HG03175 (cell line): ENCODE measurements around the gene PDIA3.
"Not testable (repeated sequence)": the region's sequence is repeated elsewhere in the genome, so short reads cannot be mapped to it uniquely, and the experiment has no call there.

Experiments
- ATAC-seq: cut with Tn5 transposase; IDR thresholded peaks from one replicate; pipeline ENCODE4 v1.9.1; 2021; ENCODE audit warnings: mild to moderate bottlenecking, moderate library complexity; ENCODE audit not compliant: unreplicated experiment

The PDIA3 gene

DNA sequence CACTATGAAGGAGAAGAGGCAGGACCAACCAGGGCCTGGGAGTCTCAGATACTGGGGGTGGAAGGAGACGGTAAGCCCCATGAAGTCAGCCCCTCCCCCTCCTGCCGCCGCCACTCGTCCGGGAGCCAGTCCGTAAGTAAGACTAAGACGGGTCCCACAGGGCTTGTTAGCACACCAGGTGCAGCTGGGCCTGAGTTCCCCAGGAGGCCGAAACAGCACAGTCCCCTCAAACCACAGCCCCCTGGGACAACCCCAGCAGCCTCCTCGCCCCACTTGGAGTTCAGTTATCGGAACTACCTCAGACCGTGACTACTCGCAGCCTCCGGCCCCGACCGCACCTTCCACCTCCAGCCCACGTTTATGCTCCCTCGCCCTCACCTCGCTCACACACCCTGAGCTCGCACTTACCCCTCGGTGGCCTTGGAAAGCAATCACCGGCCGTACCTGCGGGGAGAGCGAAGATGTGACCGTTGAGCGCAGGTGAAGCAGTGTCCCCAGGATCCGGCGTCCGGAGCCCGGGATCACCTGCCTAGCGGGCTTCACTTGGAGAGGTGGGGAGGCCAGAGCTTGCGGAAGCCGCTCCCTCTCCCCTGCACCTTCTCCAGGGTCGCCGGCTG lies 30.0 kb downstream of the PDIA3 start:
- peak; percentile 57 for ATAC-seq

DNA sequence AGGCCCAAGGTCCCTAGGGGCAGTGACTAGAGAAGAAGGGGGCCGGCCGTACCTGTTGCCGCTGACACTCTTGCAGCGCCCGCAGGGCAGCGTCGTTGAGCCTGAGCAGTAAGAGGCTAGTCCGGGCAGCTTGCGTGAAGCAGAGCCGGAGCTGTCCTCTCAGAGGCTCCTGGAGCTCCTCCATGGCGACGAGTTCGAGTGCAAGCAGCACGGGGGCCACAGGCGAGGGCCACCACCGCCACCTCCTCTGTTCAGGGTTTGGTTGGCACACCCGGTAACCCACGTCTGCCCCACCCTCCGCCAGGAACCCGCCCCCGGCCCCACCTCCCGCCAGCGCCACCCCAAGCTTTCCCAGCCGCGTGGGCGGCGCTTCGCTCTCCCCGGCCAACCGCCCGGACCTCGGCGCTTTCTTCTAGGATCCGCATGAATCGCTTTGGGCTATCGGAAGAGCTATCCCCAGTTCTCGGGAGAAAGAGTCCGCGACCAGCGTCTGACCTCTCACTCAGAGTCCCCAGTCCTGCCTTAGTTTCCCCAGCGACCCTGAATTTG lies 30.6 kb downstream of the PDIA3 start, which contains the start of gene ELL3:
ELL3 (minus strand) TSS at position 249 of the 549 bp plus-strand sequence; CDS start at position 184, 65 bp downstream.
- ATAC-seq = peak; percentile 40

DNA sequence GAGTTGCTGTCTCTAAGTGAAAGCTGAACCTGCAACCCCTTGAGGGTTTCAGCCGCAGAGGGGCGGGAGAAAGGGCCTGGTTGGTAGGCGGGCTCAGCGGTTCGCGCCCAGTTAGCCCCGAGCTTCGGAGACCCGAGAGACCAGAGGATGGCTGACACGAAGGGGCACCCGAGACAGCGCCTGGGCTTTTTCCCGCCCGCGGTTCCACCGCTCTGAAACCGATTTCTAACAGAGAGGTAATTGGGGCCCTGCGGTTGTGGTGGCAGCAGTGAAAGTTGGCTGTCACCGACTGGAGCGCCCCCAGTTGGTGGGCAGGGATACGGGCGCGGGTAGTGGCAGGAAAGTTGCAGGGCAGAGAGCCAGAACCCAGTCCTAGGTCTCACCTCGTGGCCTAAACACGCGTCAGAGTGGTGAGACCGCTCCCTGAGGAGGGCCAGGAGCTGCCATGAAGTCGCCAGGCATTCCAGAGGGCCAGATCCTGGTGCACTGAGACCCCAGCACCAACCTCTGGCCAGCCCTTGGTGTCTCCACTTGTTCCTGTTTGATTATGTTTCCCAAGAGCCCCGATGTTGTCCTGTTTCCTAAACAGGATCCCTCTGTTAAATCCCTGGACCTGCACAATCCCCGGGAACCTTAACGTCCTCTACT lies 31.2 kb downstream of the PDIA3 start:
- peak; percentile 69 for ATAC-seq

DNA sequence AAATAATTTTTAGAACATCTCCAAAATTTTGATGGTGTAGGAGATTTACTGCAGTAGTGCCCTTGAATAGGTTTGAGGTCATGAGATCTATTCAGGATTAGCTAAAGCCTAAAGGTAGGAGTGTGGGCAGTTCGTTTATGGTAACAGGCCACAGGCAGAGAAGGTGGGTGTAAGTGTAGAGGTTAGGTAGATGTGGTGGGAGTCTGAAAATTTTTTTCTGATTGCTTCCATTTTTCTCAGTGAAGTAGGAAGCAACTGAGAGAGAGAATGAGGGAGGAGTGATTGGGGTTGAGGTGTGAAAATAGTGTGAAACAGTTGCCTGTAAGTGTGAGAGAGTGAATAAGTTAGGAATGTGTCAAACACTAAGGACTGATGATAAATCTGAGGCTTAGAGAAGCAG lies 32.8 kb downstream of the PDIA3 start:
- no peak for ATAC-seq

DNA sequence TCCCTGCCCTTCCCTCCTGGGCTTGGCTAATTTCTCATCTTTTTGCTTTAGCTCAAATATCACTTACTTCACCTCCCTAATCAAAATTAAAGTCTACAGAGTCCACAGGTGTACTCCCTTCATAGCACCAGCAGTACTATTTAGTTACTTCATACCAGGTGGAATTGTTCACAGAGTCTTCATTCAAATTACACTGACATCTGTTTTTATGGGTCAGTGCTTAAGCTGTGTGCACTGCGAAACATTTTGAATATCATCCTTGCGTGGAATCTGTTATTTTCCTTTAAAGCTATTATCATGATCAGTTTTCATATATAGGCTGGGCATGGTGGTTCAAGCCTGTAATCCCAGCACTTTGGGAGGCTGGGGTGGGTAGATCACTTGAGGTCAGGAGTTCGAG lies 43.2 kb downstream of the PDIA3 start:
- no peak for ATAC-seq

DNA sequence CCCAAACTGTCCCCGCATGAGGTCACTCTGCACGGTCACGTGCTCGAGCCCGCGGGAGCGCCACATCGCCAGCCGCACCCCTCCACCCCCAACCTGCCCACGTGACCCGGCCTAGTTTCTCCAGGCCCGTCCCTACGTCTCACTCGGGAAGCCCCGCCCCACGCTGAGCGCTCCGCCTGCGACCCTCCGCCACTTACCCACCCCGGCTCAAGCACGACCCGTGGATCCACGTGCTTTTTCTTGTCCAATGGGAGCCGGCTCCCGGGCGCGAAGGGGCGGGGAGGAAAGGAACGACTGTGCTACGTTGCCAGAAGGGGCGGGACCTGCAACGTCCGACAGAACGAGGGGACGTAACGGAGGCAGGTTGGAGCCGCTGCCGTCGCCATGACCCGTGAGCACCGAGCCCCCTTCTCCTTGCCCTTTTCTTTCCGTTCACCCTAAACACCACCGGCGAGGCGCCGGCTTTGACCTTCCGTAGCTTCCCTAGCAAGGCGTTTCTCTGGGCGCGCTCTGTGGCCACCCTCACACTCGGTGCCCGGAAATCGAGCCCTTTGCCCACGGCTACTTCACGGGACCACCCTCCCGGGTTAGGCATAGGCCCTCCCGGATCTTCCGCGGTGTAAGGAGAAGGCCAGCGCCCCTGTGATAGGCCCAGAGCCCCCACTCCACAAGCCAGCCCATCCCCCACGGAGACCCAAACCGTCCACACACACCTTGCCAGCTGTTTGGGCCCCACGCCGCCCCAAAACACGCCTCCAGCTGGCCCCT lies 45.9 kb downstream of the PDIA3 start, which contains the start of gene SERF2:
SERF2 (plus strand) TSS at position 328 of the 768 bp plus-strand sequence; CDS start at position 385, 57 bp downstream.
- ATAC-seq = peak; percentile 87

DNA sequence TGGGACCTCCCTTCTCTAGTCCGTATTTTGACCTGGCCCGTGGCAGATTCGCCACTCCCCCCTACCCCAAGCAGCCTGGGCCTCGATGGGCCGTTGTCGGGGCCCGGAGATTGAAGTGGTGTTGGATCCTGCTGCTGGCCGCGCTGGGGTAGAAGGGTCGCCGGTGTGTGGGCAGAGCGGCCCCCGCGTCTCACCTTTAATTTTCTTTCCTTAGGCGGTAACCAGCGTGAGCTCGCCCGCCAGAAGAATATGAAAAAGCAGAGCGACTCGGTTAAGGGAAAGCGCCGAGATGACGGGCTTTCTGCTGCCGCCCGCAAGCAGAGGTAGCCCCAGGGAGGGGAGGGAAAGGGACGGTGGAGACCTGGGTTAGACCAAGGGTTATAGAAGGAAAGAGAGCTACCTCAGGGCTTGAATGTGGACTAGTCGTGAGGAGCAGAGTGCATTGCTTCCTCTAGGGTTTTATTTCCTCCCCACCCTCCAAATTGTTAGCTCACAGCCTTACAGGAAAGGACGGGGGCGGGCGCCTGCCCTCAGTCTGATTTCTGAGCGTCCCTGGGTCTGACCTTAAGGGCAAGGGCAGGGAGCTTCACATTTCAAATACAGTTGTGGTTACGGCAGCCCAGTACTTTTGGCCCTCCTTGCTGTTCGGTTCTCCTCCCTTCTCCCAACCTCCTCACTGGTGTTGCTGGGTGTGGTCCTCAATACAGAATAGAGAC lies 46.7 kb downstream of the PDIA3 start:
- ATAC-seq = no peak

DNA sequence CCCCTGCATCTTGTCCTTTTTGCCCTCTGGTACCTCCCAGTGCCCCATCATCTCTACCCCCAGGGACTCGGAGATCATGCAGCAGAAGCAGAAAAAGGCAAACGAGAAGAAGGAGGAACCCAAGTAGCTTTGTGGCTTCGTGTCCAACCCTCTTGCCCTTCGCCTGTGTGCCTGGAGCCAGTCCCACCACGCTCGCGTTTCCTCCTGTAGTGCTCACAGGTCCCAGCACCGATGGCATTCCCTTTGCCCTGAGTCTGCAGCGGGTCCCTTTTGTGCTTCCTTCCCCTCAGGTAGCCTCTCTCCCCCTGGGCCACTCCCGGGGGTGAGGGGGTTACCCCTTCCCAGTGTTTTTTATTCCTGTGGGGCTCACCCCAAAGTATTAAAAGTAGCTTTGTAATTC lies 47.4 kb downstream of the PDIA3 start:
- no peak for ATAC-seq

DNA sequence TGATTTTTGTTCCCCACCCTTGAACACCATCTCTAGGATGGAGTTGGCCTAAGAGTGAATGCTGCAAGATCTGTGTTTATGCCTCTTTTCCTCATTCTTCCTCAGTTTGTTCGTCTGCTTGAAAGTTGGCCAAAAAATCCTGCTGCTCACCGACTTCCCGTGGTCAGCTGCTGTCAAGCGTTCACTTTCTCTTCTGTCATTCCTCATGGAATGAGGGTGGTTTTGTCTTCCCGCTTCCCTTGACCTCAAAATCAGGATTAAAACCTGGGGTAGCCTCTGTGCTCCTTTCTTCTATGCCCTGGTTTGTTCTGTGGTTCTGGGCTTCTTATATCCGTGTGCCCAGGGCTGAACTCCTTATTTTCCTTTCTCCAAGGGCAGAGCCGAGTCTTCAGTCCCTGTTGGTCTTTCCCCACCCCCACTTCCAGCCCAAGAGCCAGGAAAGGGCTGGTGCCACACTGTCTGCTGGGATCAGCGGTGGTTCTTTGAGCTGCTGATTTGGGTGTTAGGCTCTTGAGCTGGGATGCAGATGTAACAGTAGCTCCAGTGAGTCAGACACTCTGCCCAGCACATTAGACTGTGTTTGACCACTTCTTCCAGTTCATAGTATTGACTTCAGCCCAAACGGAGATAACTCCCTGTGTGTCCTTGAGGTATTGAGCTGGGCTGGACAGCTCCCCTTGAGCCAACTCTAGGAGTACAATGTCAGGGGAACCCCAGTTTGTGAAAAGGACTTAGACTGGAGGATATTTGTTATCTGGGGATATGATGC lies 48.2 kb downstream of the PDIA3 start:
- no peak for ATAC-seq

DNA sequence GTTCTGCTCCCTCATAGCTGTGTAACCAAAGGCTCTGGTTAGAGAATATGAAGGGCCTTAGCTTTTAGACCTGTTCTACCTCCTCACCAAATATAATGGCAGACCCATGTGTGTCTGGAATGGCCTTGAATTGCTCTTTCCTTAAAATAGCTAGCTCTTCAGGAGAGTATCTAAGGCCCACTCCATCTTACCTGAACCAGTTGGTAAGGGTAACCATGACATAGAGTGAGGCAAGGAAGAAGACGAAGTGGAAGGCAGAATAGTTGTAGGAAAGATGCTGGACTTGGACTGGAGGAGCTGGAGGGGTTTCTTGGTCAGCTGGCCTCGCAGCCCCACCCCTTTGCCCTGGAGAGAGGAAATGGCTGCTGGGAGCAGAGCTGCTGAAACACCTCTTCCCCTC lies 49.0 kb downstream of the PDIA3 start:
- ATAC-seq = no peak

DNA sequence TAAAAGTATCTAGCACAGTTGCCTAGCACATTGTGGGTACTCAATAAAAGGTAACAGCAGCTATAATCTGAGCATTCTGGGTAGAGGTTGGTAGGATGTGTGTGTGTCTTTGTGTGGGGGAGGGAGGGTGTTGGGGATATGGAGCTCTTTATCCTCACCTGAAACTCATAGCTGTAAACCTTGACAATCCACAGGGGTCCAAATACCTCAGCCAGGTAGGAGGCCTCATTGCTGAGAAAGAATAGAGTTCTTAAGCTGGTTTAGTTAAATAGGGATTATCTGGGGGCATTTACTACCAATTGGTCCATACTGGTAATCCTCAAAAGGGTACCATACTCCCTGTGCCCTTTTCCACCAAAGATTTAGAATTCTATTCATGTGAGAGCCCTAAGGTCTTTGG lies 49.8 kb downstream of the PDIA3 start:
- ATAC-seq = no peak

DNA sequence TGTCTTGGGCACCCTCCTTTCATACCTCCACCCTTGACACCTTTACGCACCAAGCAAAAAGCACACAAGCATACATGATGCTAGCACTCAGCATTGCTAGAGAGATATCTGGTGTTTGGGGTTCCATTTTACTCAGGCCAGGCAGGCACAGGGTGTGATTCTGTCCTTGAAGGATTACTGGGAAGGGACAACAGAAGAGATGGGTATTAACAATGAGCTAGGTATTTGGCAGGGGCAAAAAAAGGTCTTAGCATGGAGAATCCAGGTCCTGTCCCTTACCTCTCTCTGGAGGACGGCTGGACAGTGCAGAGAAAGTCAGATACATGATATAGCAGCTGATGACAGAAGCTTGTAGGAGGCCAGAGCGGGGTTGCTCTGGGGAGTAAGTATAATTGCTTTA lies 50.3 kb downstream of the PDIA3 start:
- ATAC-seq = no peak

DNA sequence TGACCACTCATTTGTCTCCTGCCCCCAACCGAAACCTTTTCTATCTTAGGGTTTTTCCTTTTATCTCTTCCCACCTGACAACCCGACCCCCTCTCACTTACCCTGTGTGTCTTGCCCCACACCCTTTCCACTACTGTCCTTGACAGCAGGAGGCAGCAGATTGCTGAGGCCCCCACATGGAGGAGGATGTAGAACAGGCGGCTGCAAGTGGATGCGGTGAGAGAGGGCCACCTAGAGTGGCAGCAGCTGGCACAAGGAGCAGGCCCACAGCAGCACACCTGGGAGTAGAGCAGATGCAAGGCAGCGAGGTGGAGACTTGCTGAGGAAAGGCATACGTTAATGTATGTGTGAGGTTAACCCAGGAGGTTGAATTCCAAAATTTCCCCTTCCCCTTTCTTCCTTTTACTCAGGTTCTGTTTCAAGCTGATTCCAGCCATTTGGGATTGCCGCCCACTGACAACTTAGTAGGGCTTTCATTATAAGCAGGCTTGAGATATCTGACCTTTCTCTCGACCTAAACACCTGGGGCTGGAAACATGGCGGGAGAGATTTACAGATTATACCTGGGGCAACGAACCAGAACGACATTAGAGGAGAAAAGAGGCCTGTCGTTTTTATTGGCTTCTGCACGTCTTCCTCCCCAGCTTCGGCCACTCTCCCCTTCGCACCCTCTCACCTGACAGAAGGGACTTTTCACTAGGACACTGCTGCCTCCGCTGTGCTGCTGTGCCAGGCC lies 53.1 kb downstream of the PDIA3 start:
- no peak for ATAC-seq

DNA sequence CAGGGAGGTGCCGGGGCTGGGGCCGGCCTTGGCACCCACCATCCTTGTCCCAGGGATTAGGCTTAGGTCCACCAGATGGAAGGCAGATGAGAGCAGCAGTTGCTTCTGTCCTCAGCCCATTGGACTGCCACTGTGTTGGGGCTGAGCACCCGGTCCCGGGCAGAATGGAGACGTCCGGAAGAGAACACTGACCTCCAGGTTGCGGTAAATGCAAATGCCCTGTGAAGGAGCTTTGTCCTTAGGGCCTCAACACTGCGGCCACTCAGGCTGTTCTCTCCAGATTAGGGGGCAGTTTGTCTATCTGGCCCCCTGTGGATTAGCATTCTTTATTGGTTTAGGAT lies 53.7 kb downstream of the PDIA3 start, which contains the start of gene SERINC4:
SERINC4 (minus strand) TSS at position 276 of the 341 bp plus-strand sequence; CDS start at position 42, 234 bp downstream.
- ATAC-seq = no peak

DNA sequence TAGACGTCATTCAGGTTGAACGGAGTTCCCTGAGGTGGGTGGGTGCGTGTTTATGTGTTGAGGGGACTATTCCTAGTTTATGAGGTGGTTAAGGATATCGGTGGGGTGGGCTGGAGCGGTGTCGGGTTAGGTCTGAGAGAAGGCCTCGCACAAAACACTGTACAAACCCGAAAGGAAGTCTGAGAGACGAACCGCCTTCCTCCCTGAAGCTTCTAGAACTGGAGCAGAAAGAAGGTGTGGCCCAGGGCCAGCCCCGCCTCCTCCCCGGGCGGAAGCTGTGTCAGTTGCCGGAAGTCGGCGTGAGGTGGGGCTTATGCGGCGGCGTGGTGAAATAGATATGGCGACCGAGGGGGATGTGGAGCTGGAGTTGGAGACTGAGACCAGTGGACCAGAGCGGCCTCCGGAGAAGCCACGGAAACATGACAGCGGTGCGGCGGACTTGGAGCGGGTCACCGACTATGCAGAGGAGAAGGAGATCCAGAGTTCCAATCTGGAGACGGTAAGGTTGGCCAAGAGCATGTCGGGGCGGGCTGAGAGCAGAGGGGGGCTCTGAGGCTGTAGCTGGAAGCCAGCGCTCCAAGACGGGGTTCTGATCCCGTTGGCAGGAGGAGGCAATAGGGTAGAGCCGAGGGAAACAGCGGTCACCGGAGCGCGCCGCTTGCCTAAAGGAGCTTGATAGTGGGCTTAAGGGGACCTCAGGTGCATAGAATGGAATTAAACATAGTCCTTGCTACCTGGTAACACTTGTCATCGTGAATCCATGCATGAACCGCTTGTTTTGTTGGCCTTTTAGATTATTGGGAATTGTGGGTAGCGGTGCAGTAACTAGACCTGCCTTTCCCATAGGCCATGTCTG lies 54.3 kb downstream of the PDIA3 start, which contains the start of gene HYPK:
HYPK (plus strand) TSS at position 314 of the 856 bp plus-strand sequence; CDS start at position 338, 24 bp downstream.
- ATAC-seq = peak; percentile 98

DNA sequence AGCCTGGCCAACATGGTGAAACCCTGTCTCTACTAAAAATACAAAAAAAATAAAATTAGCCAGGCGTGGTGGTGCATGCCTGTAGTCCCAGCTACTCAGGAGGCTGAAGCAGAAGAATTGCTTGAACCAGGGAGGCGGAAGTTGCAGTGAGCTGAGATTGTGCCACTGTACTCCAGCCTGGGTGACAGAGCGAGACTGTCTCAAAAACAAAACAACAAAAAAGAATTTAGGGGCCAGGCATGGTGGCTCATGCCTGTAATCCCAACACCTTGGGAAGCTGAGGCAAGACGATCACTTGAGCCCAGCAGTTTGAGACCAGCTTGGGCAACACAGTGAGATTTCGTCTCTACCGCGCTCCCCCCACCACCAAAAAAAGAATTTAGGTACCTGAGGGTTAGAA lies 56.4 kb downstream of the PDIA3 start:
- not testable (repeated sequence) for ATAC-seq

DNA sequence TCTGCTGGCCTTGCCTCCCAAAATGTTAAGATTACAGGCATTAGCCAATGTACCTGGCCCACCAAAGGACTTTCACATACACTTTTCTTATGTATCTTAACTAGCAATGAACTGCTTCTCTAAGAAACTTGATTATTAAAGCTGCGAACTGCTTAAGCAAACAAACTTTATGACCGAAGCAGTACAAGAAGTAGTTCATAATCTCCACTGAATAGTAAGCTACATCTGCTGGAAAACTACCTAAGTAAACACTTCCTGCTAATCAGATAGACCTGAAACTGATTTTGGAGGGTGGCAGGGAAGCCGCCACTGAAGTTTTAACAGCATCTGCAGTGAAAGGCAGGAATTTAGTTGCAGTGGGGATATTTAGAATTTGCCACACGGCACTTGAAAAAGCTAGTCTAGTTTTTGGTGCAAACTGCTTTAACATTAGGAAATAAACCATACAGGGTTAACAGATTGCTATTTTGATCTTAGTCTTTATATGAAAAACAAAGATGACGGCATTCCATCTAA lies 62.3 kb downstream of the PDIA3 start:
- ATAC-seq = no peak
